ENCODE measurements around the gene ZNF598. TPM values are rescaled to one million over a fixed set of nuclear protein-coding genes. Genes with fewer than 3 reads are reported as not detected.
"Not testable (repeated sequence)": the region's sequence is repeated elsewhere in the genome, so short reads cannot be mapped to it uniquely, and the experiment has no call there.

Gene ZNF598
- polyA plus RNA-seq, 1 of the 3 experiments (the other 2 are of a cell fraction): 47.8 TPM

GRCh38 chr16:2013527-2013926 is 3.9 kb upstream of the ZNF598 start:
- H3K9me2 ChIP-seq: no peaks in the 10 kb centered on the region
- no peak overlapping the region for H3K4me3 ChIP-seq (ENCODE audit: low read depth in 2 of 2, low read length in 1 of 2)
- H3K27me3 ChIP-seq (ENCODE audit: insufficient read depth): no peaks in the 10 kb centered on the region
- no peak for DNase-seq
- peaks cover 20% of the 10 kb centered on the region for H3K79me2 ChIP-seq (ENCODE audit: insufficient read depth)
- peaks cover 0 to 11% of the 10 kb centered on the region in 2 experiments; a peak in 2 of 4 replicates for H3K4me1 ChIP-seq (ENCODE audit: control insufficient read depth in 1 of 2, insufficient read depth in 2 of 2, low read depth in 1 of 2, low read length in 1 of 2)
- POLR2A ChIA-PET: interaction anchor here (0.8 kb wide), 1 partner anchor 49 kb away, joined by 3 read pairs; the partner anchor contains the start of gene RPS2
- H2AFZ ChIP-seq (ENCODE audit: low read depth): no peak overlapping the region
- no peak overlapping the region for H3K9ac ChIP-seq
- no peak overlapping the region for H3K27ac ChIP-seq (ENCODE audit: low read depth in 2 of 2, low read length in 1 of 2)
- H4K20me1 ChIP-seq (ENCODE audit: insufficient read depth): peaks cover 7% of the 10 kb centered on the region
- CTCF ChIA-PET: interaction anchor here (1.1 to 2.4 kb wide), 7 partner anchors 9 to 139 kb away, joined by 3 to 13 read pairs (median 5); no protein-coding TSS in a partner anchor
- no peaks in the 10 kb centered on the region for H3K9me3 ChIP-seq
- WGBS (ENCODE audit: low lambda C conversion rate): 94% methylated on average over 15 of the region's 15 CpGs
- peaks cover 6% of the 10 kb centered on the region for H3F3A ChIP-seq (replicated peaks; ENCODE audit: insufficient read depth)
- no peak overlapping the region for H3K4me2 ChIP-seq
- no peak for TF ChIP-seq REST (IDR thresholded peaks at IDR 0.05; ENCODE audit: low read depth, low read length)
- no peak for TF ChIP-seq SMC3 (IDR thresholded peaks at IDR 0.05; ENCODE audit: low read depth, low read length)
- no peak for TF ChIP-seq GATA2 (CRISPR knock-in tag; IDR thresholded peaks at IDR 0.05)
- no peak for TF ChIP-seq RFX5 (IDR thresholded peaks at IDR 0.05; ENCODE audit: low read length)
- no peak for TF ChIP-seq YY1 (IDR thresholded peaks at IDR 0.05; ENCODE audit: low read depth)
- TF ChIP-seq ZBTB33 (IDR thresholded peaks at IDR 0.05; ENCODE audit: borderline replicate concordance, low read depth): no peak
- no peak for TF ChIP-seq EP300 (IDR thresholded peaks at IDR 0.05; ENCODE audit: borderline replicate concordance in 1 of 2, low read depth in 1 of 2, low read length in 1 of 2)
- TF ChIP-seq POLR2AphosphoS5 (IDR thresholded peaks at IDR 0.05; ENCODE audit: low read depth, low read length): no peak
- no peak for TF ChIP-seq USF1 (IDR thresholded peaks at IDR 0.05; ENCODE audit: borderline replicate concordance, low read depth)
- TF ChIP-seq EZH2phosphoT487 (IDR thresholded peaks at IDR 0.05; ENCODE audit: borderline replicate concordance, low read depth): no peak
- TF ChIP-seq FOSL2 (IDR thresholded peaks at IDR 0.05; ENCODE audit: borderline replicate concordance, low read depth): no peak
- TF ChIP-seq TEAD4 (IDR thresholded peaks at IDR 0.05; ENCODE audit: borderline replicate concordance, insufficient read depth): no peak
- no peak for TF ChIP-seq CTCF (IDR thresholded peaks at IDR 0.05)
- TF ChIP-seq USF2 (IDR thresholded peaks at IDR 0.05; ENCODE audit: borderline replicate concordance, low read depth, low read length): no peak
- TF ChIP-seq JUND (IDR thresholded peaks at IDR 0.05): no peak
- TF ChIP-seq TCF12 (IDR thresholded peaks at IDR 0.05): no peak
- TF ChIP-seq GABPA (IDR thresholded peaks at IDR 0.05; ENCODE audit: low read depth): no peak
- TF ChIP-seq ELF1 (IDR thresholded peaks at IDR 0.05): no peak
- TF ChIP-seq SIN3A (IDR thresholded peaks at IDR 0.05; ENCODE audit: borderline replicate concordance, low read depth, low read length): no peak
- no peaks in the 10 kb centered on the region for H3K36me3 ChIP-seq (replicated peaks in 1 of 2; ENCODE audit: control insufficient read depth in 1 of 2, insufficient read depth in 2 of 2, low read length in 1 of 2)

- ChIA-PET POLR2A (interaction anchor here (1.0 to 1.1 kb wide), 2 partner anchors 142 to 144 kb away, joined by 3 to 4 read pairs; partner anchors contain the start of gene TRAF7), CTCF (interaction anchor here (1.0 to 2.4 kb wide), 3 partner anchors 8 to 11 kb away, joined by 5 to 13 read pairs (median 11); partner anchors contain the start of gene NPW)
- DNase-seq; H3K9me3 ChIP-seq; H3K27ac ChIP-seq (ENCODE audit: low read depth in 2 of 2, low read length in 1 of 2); H3F3A ChIP-seq (replicated peaks; ENCODE audit: insufficient read depth); H3K4me2 ChIP-seq; H3K36me3 ChIP-seq (replicated peaks in 1 of 2; ENCODE audit: control insufficient read depth in 1 of 2, insufficient read depth in 2 of 2, low read length in 1 of 2); H3K4me3 ChIP-seq (ENCODE audit: low read depth in 2 of 2, low read length in 1 of 2); H3K9ac ChIP-seq; H3K27me3 ChIP-seq (ENCODE audit: insufficient read depth); H2AFZ ChIP-seq (ENCODE audit: low read depth); H3K9me2 ChIP-seq: not testable (repeated sequence)
- 89% methylated on average over 9 of the region's 9 CpGs for WGBS (ENCODE audit: low lambda C conversion rate)
- peaks cover 12 to 28% of the 10 kb centered on the region in 2 experiments; a peak in 3 of 4 replicates for H3K4me1 ChIP-seq (ENCODE audit: control insufficient read depth in 1 of 2, insufficient read depth in 2 of 2, low read depth in 1 of 2, low read length in 1 of 2)
- peaks cover 38% of the 10 kb centered on the region for H3K79me2 ChIP-seq (ENCODE audit: insufficient read depth)
- H4K20me1 ChIP-seq (ENCODE audit: insufficient read depth): peaks cover 25% of the 10 kb centered on the region
These were observed 2.1 kb upstream of the ZNF598 start for GRCh38 chr16:2011726-2012125.

Measured in SK-N-SH (cell line).